MM.1S (cell line): ENCODE results near the gene TARP.

Source experiments
- EZH2phosphoT487 ChIP-seq: fragments of 300-600 bp; sonication (generic); IDR thresholded peaks from 2 replicates; pipeline ENCODE4 v1.6.1; 2018; ENCODE audit warnings: antibody characterized with exemption, low read length
- TF ChIP-seq, protein P1 (sequence below): fragments of 300-600 bp; sonication (generic); IDR thresholded peaks from 2 replicates; pipeline ENCODE4 v1.5.1; 2016; ENCODE audit warnings: antibody characterized with exemption, low read length, mixed read lengths

- TF ChIP-seq, protein P1, sequence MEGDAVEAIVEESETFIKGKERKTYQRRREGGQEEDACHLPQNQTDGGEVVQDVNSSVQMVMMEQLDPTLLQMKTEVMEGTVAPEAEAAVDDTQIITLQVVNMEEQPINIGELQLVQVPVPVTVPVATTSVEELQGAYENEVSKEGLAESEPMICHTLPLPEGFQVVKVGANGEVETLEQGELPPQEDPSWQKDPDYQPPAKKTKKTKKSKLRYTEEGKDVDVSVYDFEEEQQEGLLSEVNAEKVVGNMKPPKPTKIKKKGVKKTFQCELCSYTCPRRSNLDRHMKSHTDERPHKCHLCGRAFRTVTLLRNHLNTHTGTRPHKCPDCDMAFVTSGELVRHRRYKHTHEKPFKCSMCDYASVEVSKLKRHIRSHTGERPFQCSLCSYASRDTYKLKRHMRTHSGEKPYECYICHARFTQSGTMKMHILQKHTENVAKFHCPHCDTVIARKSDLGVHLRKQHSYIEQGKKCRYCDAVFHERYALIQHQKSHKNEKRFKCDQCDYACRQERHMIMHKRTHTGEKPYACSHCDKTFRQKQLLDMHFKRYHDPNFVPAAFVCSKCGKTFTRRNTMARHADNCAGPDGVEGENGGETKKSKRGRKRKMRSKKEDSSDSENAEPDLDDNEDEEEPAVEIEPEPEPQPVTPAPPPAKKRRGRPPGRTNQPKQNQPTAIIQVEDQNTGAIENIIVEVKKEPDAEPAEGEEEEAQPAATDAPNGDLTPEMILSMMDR, result no peak
- no peak for TF ChIP-seq EZH2phosphoT487
Observed at GRCh38 chr7:38245409-38245977, 27.9 kb downstream of the TARP start.
